T-helper 1 cell (primary cell): Measurements from ENCODE around the gene SCUBE1.

ENCODE experiments used
- DNase-seq, 5 donors: peaks; one replicate each; pipeline ENCODE4 v3.0.0-alpha.2; 2012 to 2020

SCUBE1 gene

DNA sequence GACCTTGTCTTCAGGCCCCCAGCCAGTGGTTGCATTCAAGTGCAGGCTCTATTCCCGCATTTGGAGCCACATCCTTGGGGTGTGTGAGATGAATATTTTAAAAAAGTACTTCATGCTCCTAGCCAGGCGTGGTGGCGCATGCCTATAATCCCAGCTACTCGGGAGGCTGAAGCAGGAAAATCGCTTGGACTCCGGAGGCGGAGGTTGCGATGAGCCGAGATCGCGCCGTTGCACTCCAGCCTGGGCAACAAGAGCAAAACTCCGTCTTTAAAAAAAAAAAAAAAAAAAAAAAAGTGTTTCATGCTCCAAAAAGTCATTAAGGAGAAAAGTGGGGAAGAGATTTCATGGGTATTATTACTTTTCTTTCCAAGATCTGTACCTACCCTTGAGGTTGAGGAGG lies 18.0 kb downstream of the SCUBE1 start:
- DNase-seq, result no peak

DNA sequence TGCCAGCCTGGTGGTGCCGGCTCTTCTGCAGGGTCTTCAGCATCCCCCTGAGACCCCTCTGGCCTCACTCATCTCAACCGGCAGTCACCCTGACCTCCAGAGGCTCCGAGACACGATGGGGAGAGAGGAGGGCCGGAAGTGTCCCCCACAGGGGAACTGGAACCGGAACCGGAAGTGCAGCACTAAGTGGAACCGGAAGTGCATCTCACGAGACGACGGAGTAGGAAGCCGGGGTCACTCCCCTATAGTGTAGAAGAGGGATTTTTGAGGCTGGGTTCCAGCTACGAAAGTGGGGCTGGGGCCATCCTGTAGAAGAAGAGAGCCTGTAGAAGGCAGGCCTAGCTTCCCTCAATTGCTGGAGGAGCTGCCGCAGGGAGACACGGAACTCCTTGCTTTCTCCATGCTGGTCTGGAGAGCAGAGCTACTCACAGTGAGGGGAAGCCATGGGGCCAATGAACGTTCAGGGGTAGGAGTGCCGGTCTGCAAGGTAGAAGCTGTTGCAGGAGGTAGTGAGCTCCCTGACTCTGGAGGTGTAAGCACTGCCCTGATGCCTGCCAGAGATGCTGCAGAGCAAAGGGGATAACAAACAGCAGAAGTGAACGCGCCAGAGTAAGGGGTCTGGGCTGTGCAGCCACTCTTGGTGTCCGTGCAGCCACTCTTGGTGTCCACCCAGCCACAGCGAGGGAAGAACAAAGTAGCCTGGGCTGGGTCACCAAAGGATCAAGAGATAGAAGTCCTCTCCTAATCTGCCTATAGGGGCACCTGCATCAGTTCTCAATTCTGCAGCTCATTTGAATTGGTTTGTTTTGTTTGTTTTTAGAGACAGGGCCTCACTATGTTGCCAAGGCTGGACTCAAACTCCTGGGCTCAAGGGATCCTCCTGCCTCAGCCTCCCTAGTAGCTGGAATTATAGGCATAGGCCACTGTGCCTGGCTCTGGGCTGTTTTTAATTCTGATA lies 21.9 kb downstream of the SCUBE1 start:
- DNase-seq, result no peak

DNA sequence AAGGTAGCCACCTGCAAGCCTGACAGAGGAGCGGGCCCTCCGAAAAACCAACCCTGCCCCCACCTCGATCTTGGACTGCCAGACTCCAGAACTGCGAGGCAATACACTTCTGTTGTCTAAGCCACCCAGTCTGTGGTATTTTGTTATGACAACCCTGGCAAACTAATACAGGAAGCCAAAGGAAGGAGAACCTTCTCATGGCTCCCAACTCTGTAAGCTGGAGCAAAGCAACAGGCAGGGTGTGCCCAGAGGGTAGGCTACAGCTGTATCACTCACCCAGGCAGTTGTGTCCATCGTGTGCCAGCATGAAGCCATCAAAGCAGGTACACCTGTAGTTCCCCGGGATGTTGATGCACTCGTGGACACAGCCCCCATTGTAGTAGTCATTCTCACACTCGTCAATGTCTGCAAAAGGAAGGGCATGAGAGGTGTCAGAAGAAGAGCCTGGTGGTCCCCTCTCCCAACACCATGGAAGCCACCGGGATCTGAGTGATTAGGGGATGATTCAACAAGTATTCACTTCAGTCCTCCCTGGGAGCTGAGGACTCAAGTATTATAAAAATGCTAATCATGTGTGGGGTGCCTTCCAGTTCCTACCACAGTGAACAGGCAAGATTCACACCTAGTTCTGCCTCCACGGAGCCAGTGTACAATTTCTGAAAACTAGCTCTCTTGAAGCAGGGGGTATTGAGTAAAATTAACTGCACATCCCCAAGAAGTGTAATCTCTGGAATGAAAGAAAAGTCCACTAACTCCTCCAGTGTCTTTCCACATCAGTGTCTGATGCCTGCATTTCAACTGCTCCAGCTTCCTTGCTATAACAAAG lies 23.3 kb downstream of the SCUBE1 start:
- no peak for DNase-seq

DNA sequence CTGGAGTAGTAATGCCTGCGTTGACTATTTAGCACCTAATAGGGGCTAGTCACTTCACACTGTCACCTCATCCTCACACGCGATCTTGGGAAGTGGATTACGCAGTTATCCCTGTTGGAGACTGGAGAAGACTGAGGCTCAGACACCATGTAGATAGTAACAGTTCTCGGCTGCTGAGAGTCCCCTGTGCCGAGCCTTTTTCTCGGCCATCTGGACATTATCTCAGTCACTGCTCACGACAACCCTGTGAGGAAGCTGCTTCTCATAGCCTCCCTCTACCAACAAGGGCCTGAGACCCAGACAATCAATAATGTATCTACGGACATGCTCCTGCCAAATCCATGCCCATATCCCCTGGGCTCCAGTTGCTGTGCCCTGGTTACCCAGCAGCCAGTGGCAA lies 25.9 kb downstream of the SCUBE1 start:
- no peak for DNase-seq

DNA sequence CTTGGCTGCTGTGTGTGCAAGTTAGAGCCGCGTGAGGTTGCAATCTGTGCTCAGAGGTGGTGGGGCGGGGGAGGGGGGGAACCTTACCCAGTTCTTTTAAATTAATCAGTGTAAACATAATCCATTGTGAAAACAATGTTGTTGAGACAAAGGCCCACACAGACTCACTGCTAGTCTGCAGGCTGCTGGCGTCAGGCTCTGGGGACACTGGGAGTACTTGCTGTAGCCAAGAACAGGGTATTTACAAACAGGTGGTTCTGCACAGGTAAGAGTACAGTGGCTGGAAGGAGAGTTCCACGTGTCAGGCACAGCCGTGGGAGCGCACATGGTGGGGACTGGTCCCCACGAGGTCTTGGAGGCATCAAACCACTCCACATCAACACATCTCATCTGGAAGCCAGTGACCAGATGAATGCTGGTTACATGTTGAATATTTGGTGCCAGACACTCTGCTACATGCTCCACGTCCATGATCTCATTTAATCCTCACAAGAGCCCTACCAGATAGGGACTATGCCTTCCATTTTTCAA lies 27.4 kb downstream of the SCUBE1 start:
- DNase-seq, result no peak

DNA sequence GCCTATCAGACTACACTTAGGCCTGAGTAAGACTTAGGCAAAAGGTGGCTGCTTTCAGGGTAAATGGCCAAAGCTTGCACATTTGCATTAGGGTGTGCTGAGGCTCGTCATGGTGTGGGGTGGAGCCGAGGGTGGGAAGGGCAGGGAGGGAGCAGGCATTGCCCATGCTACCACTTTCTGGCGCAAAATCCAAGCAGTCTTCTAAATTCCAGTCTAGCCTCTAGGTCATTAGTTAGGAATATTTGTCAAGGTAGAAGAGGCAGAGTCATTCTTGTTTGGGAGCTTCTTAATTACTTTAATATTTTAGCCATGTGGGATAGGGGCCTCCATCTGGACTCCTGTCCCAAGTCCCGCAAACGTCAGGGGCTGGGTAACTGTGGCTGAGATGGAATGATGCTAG lies 28.6 kb downstream of the SCUBE1 start:
- no peak for DNase-seq

DNA sequence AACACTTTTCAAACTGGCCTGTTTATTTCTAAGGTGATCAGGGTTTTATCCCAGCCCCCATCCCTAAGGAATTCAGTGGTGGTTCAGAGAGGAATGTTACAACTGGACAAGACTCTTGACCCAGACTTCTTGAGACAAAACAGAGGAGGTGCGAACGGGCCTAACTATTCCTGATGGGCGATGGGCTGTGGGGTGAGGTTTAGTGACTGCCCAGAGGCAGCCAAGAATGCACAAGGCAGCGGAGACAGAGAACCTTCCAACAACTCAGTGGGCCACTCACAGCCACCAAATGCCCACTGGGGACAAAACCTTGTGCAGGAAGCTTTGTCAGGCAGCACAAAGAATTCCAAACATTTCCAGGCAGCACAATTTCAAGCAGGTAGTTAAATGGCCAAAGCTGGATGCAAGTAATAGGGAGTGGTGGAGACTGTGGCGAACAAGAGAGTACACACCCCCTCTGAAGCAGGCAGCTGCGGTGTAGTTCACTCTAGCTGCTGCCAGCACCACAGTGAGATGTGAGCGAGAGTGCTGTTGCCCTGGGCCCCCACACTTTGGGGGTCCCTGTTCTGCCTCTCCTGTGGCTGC lies 29.2 kb downstream of the SCUBE1 start:
- DNase-seq, result no peak

DNA sequence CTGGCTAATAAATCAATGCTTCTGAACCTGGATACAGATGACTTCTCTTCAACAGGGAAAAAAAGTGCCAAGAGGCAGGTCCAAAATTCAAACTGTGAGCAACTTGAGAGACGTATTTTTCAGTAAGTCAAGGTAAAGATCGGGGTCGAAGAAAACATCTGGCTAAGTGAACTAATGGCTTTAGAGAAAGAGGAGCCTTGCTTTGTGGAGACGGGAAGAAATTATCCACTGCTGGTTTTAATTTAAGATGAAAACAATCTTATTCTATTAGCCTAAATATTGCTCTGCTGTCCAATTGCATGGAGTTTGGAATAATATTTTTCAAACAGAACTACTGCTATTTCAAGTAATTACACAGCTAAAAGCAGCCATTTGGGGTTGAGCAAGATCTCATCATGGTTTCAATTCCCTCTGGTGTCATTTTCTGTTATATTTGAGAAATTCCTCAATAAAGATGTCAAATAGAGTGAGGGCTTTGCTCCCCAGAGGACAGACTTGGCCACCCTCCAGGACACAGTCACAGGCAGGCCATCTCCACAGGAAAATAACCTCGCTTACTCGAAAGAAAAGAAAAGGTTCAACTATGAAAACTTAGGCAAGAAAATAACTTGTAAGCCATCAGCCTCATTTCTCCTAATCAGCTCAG lies 29.8 kb downstream of the SCUBE1 start:
- DNase-seq, result no peak

DNA sequence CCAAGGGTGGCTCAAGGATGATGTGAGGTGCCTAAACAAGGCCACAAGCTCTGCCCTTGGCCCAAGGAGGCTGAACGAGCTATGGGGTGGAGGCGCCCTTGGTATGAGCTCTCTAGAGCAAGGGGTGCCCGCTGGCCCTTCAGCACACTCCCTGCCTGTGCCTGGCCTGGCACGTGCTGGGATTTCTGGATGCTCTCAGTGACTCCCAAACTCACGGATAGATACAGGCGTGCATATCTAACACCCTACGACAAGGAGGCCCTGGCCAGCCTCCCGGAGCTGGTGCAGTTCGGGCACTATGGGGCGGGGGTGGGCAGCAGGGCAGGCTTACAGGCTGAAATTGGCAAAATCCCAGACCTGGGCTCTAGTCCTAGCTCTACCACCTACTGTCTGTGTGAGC lies 30.6 kb downstream of the SCUBE1 start:
- no peak for DNase-seq

DNA sequence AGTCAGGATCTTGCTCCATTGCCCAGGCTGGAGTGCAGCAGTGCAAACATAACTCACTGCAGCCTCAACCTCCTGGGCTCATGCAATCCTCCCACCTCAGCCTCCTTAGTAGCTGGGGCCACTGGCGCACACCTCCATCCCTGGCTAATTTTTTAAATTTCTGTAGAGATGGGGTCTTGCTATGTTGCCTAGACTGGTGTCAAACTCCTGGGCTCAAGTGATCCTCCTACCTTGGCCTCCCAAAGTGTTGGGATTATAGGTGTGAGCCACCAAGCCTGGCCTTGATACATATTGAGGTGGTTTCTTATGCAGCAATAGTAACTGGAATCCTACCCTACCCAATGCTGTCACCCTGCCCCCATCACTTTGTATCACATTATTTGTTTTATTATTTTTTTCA lies 32.4 kb downstream of the SCUBE1 start:
- DNase-seq, result no peak

DNA sequence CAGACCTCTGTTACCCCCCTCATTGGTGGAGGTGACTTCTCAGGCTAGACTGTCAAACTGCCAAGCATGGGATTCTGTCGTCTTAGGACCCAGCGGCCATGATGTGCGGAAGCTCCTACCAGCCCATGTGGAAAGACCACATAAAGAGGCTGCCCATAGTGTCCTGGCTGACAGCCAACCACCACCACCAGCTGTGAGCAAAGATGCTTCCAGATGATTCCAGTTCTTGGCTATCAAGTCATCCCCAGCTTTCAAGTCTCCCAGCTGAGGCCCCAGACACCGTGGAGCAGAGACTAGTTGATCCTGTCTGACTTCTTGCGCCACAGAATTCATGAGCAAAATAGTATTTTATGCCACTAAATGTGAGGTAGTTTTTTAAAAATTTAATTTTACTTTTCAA lies 32.9 kb downstream of the SCUBE1 start:
- DNase-seq, result no peak

DNA sequence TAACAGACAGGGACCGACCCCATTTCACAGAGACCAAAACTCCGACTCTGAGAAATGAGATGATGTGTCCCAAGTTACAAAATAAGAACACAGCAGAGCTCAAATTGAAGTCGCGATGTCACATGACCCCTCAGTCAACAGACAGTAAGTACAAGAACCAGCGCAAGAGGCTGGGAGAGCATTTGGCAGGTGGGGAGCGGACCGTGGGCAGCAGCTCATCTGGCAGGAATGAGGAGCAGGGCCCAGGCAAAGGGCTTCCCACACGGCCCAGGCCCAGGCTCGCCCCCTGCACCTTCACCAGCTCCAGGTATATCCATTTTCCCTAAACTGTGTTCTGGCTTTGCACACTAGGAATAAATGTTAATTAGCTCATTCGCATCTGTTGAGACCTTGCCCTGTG lies 34.3 kb downstream of the SCUBE1 start:
- DNase-seq, result no peak

DNA sequence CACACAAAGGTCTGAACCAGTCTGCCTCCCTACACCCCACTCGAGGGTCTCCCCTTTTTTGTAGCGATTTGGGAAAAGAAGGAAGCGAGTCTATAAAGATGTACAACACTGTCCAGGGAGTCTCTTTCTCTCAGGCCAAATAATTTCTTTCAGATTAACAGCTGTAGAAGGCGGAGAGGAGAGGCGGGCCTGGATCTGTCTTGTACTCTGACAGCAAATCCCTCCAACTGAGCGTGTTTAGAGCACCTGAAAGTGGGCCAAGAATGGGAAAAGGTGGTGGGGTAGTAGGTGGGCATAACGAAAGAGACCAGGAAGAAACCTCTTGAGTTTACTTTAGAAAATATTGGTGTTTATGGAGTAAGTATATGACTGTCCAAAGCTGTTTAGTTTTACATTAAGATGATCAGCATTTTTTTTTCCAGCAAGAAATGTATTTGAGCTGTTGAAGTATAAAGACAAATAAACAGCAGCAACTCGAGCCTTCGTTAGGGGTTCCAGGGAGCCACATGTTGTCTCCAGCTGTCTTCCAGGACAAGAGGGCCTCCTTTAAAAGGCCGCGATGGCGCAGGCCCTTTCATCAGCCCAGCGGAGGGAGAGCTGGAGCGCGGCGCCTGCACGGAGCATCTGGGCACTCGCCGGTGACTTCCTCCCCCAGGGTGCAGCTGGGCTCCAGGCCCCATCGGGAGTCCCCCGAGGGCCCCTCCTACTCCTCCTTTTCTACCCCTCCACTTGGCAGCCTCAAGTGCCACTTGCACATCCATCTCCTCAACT lies 34.9 kb downstream of the SCUBE1 start:
- no peak for DNase-seq

DNA sequence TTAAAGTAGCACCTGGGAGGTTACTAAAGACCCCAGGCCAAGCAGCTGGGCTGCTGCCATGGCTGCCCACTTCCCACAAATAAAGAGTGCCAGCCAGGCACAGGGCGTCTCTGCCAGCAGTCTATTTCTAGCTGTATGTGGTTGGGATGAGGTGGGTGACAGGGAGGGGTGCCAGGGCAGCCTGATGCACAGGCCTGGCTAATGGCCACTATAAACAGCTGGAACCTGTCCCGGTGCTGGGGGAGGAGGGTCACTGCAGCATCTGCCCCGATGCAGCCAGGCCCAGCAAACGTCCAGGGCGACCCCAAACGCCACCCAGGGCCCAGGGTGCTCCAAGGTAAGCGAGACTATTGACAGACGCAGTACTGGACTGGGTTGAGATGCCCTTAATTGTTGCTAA lies 37.4 kb downstream of the SCUBE1 start:
- no peak for DNase-seq

DNA sequence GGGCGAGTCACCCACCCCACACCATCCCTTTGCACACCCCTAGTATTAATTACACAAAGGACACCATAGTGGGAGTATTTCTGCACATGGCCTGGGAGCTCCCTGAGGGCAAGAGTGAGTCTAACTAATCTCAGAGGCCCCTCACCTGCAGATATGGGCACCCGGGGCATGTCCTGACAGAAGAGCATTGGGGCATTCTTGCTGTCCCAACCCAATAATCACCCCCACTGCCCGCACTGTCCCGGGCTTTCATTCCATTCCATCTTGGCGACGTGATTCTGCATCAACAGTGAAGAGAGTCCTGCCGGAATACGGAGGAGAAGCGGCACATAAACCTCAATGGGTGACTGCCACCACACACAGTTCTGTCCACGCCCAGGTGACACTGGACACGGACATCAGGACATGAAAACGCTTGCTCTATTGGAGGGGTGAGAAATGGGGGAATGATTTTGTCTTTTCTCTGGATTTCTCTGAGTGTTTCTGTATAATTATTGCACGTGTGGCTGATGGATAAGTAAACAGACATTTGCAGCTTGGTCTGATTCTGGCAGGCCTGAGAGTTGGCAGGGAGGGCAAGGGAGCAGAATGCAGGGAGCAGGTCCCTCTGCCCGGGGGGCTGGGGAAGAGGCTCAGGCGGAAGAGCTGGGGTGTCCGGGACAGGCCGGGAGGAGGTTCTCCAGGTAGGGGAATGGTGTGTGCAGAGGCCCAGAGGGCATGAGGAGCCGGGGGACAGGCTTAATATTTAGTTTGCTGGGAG lies 38.2 kb downstream of the SCUBE1 start:
- no peak for DNase-seq

DNA sequence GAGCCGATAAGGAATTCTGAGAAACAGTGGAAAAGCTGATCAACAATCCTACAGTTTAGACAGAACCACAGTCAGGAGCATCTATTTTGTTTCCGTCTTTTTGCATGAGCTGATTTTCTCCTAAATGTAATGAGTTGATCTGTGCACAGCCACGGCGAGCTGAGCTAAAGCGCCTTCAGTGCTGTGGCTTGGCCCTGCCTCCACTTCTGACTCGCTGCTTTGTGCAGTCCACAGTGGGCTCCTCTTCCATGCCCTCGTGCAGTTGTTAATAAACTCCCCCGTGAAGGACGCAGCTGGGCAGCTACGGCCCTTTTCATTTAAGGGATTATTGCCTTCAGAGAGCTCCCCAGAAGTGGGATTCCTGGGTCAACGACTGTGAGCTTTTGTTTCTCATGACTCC lies 39.4 kb downstream of the SCUBE1 start:
- DNase-seq, result no peak

DNA sequence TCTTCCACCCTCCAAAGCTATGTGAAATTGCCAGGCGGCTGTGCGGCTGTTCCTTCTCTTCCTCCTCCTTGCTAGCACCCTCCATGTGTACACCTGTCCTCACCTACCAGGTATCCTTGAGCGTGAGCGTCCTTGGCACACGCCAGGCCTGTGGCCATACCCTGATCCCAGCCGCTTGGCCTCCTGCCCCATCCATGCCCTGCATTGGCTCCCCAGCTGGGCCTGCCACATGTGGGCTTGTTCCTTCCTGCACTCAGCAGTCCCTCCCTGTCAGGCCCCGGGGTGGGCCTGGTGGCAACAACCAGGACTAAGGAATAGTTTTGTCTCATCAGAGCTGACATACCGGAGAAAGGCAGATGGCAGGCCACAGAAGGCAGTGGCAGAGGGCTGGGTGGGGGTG lies 40.0 kb downstream of the SCUBE1 start:
- DNase-seq, result no peak

DNA sequence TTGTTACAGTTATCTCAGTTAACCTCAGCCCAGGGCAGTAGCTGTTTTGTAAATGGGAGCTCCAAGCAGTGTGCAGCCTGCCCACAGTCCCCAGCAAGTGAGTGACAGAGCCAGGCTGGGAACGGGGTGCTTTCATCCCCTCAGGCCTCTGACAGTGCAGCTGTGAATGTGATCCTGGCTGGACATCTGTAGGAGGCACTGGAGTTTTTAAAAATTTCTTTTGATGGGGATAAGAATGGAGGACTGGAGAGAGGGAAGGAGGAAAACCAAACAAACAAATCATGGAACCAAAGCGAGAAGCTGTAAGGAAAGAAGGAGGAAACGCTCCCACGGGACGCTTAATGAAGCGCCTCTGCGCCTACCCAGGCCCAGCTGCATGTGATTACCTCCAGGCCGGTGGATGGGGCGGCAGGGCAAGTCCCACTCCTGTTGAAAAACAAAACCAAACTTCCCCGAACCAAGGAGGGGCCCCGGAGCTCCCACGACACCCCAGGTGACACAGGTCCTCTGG lies 40.6 kb downstream of the SCUBE1 start:
- DNase-seq, result no peak

DNA sequence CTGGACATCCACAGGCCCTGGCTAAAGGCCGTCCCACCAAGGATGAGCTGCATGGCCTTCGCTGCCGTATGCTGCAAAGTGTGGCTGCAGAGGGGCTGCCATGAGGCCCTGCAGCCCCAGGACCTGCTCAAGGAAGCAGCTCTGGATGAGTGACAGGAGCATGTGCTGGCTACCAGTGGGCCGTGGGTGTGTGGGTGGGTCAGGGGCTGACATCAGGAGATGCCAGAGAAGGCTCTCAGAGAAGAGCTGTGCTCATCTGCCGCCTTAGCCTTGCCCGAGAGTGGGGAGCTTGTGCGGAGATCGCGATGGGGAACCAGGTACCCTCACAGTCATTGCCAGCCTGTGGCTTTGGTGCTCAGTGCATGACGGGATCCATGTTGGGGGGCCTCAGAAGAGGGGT lies 41.3 kb downstream of the SCUBE1 start:
- DNase-seq, result no peak

DNA sequence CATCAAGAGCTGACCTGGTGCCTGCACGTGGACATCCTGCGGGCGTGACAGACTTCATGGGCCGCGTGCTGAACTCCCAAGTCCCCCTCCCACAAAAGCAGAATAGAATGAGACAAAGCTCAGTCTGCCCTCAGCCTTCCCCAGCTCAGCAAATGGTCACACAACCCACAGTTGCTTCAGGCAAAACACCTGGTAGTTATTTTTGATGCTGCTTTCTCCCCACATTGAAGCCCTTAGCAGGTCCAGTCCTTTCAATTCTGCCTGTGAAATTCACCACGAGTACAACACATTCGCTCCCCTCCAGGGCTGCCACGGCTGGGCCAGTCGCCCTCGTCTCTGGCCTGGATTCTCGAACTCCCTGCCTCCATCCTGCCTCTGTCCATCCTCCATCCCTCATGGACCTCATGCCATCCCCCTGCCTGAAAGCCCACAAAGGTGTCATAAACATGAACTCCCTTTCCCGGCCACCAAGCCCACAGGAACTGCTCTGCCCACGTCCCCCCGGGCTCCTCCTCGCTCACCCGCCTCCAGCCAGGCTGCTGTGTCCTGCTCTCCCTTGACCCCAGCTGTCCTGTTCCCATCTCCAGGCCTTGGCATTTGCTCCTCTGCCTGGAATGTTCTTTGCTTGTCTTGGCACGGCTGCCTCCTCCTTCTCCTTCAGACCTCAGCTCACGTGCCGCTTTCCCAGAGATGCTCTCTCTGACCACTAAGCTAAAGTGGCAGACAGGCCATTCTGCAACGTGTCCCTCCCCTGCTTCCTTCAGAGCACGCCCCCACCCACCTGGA lies 42.1 kb downstream of the SCUBE1 start:
- DNase-seq, result no peak
